ENCODE data around the gene TXNRD3. TPM values are rescaled to one million over a fixed set of nuclear protein-coding genes. Genes with fewer than 3 reads are reported as not detected.

TXNRD3 gene
- total RNA-seq, 1 experiment from 2014 or later = 11.1 TPM

- Histone ChIP-seq H3K4me3 (ENCODE audit: low read depth, low read length) (no peak overlapping the region), H3K9me3 (no peaks in the 10 kb centered on the region), H3K36me3 (ENCODE audit: control insufficient read depth, insufficient read depth, low read length) (peaks cover 2% of the 10 kb centered on the region; the same call in 1 of the 2 replicates), H3K4me1 (no peaks in the 10 kb centered on the region), H3K27me3 (replicated peaks; ENCODE audit: control insufficient read depth, insufficient read depth, low read length) (no peaks in the 10 kb centered on the region)
- no peaks in the 10 kb centered on the region for H3K4me1 Mint-ChIP-seq (ENCODE audit: low read depth, unreplicated experiment)
- intact Hi-C loops (cut with micrococcal nuclease; ENCODE audit: unreplicated experiment) = no loop called here
- CTCF ChIA-PET = interaction anchor here (0.5 kb wide), 1 partner anchor 87 kb away, joined by 3 read pairs; no protein-coding TSS in a partner anchor
- H3K4me3 Mint-ChIP-seq (ENCODE audit: unreplicated experiment) = no peak overlapping the region
- no peaks in the 10 kb centered on the region for H3K36me3 Mint-ChIP-seq (ENCODE audit: insufficient read depth, unreplicated experiment)
- no peak overlapping the region for H3K27ac Mint-ChIP-seq (ENCODE audit: unreplicated experiment)
- no peaks in the 10 kb centered on the region for H3K9me3 Mint-ChIP-seq (ENCODE audit: unreplicated experiment)
- DNase-seq = no peak
- POLR2A ChIA-PET = no interaction called here
- TF ChIP-seq, protein P1, sequence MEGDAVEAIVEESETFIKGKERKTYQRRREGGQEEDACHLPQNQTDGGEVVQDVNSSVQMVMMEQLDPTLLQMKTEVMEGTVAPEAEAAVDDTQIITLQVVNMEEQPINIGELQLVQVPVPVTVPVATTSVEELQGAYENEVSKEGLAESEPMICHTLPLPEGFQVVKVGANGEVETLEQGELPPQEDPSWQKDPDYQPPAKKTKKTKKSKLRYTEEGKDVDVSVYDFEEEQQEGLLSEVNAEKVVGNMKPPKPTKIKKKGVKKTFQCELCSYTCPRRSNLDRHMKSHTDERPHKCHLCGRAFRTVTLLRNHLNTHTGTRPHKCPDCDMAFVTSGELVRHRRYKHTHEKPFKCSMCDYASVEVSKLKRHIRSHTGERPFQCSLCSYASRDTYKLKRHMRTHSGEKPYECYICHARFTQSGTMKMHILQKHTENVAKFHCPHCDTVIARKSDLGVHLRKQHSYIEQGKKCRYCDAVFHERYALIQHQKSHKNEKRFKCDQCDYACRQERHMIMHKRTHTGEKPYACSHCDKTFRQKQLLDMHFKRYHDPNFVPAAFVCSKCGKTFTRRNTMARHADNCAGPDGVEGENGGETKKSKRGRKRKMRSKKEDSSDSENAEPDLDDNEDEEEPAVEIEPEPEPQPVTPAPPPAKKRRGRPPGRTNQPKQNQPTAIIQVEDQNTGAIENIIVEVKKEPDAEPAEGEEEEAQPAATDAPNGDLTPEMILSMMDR (IDR thresholded peaks at IDR 0.05; ENCODE audit: insufficient read depth in 1 of 2, low read depth in 1 of 2, low read length in 1 of 2, severe bottlenecking in 1 of 2, unreplicated experiment in 1 of 2) = no peak
- H3K27me3 Mint-ChIP-seq (ENCODE audit: insufficient read depth, unreplicated experiment) = no peaks in the 10 kb centered on the region
- BruUV-seq (replicated peaks) = no TSS peak
These were observed 45.0 kb downstream of the TXNRD3 start for GRCh38 chr3:126609909-126610308.

GRCh38 chr3:126607214-126607908 lies 47.6 kb downstream of the TXNRD3 start:
- TF ChIP-seq, protein P1 (IDR thresholded peaks at IDR 0.05; ENCODE audit: insufficient read depth in 1 of 2, low read depth in 1 of 2, low read length in 1 of 2, severe bottlenecking in 1 of 2, unreplicated experiment in 1 of 2) = no peak
- no peaks in the 10 kb centered on the region for H3K9me3 ChIP-seq
- H3K27ac Mint-ChIP-seq (ENCODE audit: unreplicated experiment) = no peak overlapping the region
- no peaks in the 10 kb centered on the region for H3K27me3 Mint-ChIP-seq (ENCODE audit: insufficient read depth, unreplicated experiment)
- peaks cover 2% of the 10 kb centered on the region; the same call in 1 of the 2 replicates for H3K36me3 ChIP-seq (ENCODE audit: control insufficient read depth, insufficient read depth, low read length)
- BruUV-seq (replicated peaks) = no TSS peak
- POLR2A ChIA-PET = no interaction called here
- H3K4me3 ChIP-seq (ENCODE audit: low read depth, low read length) = no peak overlapping the region
- no peaks in the 10 kb centered on the region for H3K9me3 Mint-ChIP-seq (ENCODE audit: unreplicated experiment)
- intact Hi-C loops (cut with micrococcal nuclease; ENCODE audit: unreplicated experiment) = no loop called here
- no peaks in the 10 kb centered on the region for H3K4me1 ChIP-seq
- CTCF ChIA-PET = no interaction called here
- no peaks in the 10 kb centered on the region for H3K27me3 ChIP-seq (replicated peaks; ENCODE audit: control insufficient read depth, insufficient read depth, low read length)
- H3K4me3 Mint-ChIP-seq (ENCODE audit: unreplicated experiment) = no peak overlapping the region
- no peaks in the 10 kb centered on the region for H3K36me3 Mint-ChIP-seq (ENCODE audit: insufficient read depth, unreplicated experiment)
- H3K4me1 Mint-ChIP-seq (ENCODE audit: low read depth, unreplicated experiment) = no peaks in the 10 kb centered on the region
- no peak for DNase-seq

GRCh38 chr3:126606001-126606400 lies 48.9 kb downstream of the TXNRD3 start:
- no peak overlapping the region for H3K27ac Mint-ChIP-seq (ENCODE audit: unreplicated experiment)
- no peaks in the 10 kb centered on the region for H3K36me3 Mint-ChIP-seq (ENCODE audit: insufficient read depth, unreplicated experiment)
- H3K4me3 Mint-ChIP-seq (ENCODE audit: unreplicated experiment) = no peak overlapping the region
- TF ChIP-seq, protein P1 (IDR thresholded peaks at IDR 0.05; ENCODE audit: insufficient read depth in 1 of 2, low read depth in 1 of 2, low read length in 1 of 2, severe bottlenecking in 1 of 2, unreplicated experiment in 1 of 2) = no peak
- intact Hi-C loops (cut with micrococcal nuclease; ENCODE audit: unreplicated experiment) = no loop called here
- peaks cover 3% of the 10 kb centered on the region for H3K27me3 Mint-ChIP-seq (ENCODE audit: insufficient read depth, unreplicated experiment)
- ChIA-PET CTCF (no interaction called here), POLR2A (no interaction called here)
- H3K9me3 Mint-ChIP-seq (ENCODE audit: unreplicated experiment) = no peaks in the 10 kb centered on the region
- Histone ChIP-seq H3K27me3 (replicated peaks; ENCODE audit: control insufficient read depth, insufficient read depth, low read length) (no peaks in the 10 kb centered on the region), H3K4me3 (ENCODE audit: low read depth, low read length) (no peak overlapping the region), H3K9me3 (no peaks in the 10 kb centered on the region), H3K4me1 (no peaks in the 10 kb centered on the region), H3K36me3 (ENCODE audit: control insufficient read depth, insufficient read depth, low read length) (peaks cover 2% of the 10 kb centered on the region; the same call in 1 of the 2 replicates)
- no peaks in the 10 kb centered on the region for H3K4me1 Mint-ChIP-seq (ENCODE audit: low read depth, unreplicated experiment)
- no peak for DNase-seq
- BruUV-seq (replicated peaks) = no TSS peak

Measured in Caco-2 (cell line).